Placental epithelial cell (primary cell): Measurements from ENCODE around the gene ANXA2R. TPM values are rescaled to one million over a fixed set of nuclear protein-coding genes. Genes with fewer than 3 reads are reported as not detected.

Experiments
- total RNA-seq: library from RNA; depleted of rRNA; stranded (reverse); fragments of >200 nt; gene quantifications from 2 replicates; pipeline ENCODE4 v1.2.3, GENCODE V29; 2012

The ANXA2R gene
- 3.1 and 5.0 TPM in 2 replicates for total RNA-seq

GRCh38 chr5:43040287-43041098 lies at the start of gene ANXA2R:
ANXA2R (minus strand) TSS chr5:43040319; CDS start chr5:43040046, 273 bp downstream.

Other genes with a start within 250 kb of the ANXA2R start
- gene SELENOP, start 228.4 kb downstream of the ANXA2R start, total RNA-seq, result 0.98 and 1.2 TPM in 2 replicates
- gene ZNF131, start 80.6 kb upstream of the ANXA2R start, total RNA-seq, result 28.5 and 33.4 TPM in 2 replicates
- under 0.01 and 0.33 TPM in 2 replicates for gene NIM1K, start 151.9 kb upstream of the ANXA2R start, total RNA-seq